Left ventricle myocardium inferior (tissue), 1 donor: Measurements from ENCODE around the gene GTF3C1. TPM values are rescaled to one million over a fixed set of nuclear protein-coding genes. Genes with fewer than 3 reads are reported as not detected.
A peak's percentile ranks its signal among the peaks of the same experiment; 100 is the strongest.

Source experiments
- DNase-seq: peaks from one replicate; pipeline ENCODE4 v3.0.0-alpha.2; 2020
- H3K27ac ChIP-seq: fragments of 200-600 bp; replicated peaks from 2 replicates; pipeline ENCODE4 v1.8.0; 2021
- H3K27me3 ChIP-seq: fragments of 200-600 bp; 2 replicates; pipeline ENCODE4 v1.8.0; 2021; ENCODE audit warnings: low read depth
- H3K36me3 ChIP-seq: fragments of 200-600 bp; 2 replicates; pipeline ENCODE4 v1.8.0; 2021
- H3K4me1 ChIP-seq: fragments of 200-600 bp; 2 replicates; pipeline ENCODE4 v1.8.0; 2021
- H3K4me3 ChIP-seq: fragments of 200-600 bp; 2 replicates; pipeline ENCODE4 v1.8.0; 2021; ENCODE audit warnings: mild to moderate bottlenecking, moderate library complexity
- H3K9me3 ChIP-seq: fragments of 200-600 bp; replicated peaks from 2 replicates; pipeline ENCODE4 v1.8.0; 2021
- intact Hi-C: fragments of 100-400 bp; cut with micrococcal nuclease; formaldehyde crosslinking; loops from one replicate; pipeline ENCODE4 v1.11.0; 2022
- total RNA-seq: library from RNA; stranded (reverse); fragmentation: NEBNext Ultra II Directional; extraction: Animal tissue kit (Norgen Biotek cat#: 25700); gene quantifications from one replicate; pipeline ENCODE4 v1.2.1, GENCODE V29; 2021
- TF ChIP-seq, protein P1 (sequence below): fragments of 200-600 bp; IDR thresholded peaks from 2 replicates; pipeline ENCODE4 v1.8.0; 2021; ENCODE audit warnings: antibody characterized with exemption, mild to moderate bottlenecking, borderline replicate concordance
- donor health status: DM: no; HTN: yes; CAD: no; lungs with severe emphysema.

GTF3C1 gene
- total RNA-seq, 1 donor from 2014 or later, result 46.9 TPM

DNA sequence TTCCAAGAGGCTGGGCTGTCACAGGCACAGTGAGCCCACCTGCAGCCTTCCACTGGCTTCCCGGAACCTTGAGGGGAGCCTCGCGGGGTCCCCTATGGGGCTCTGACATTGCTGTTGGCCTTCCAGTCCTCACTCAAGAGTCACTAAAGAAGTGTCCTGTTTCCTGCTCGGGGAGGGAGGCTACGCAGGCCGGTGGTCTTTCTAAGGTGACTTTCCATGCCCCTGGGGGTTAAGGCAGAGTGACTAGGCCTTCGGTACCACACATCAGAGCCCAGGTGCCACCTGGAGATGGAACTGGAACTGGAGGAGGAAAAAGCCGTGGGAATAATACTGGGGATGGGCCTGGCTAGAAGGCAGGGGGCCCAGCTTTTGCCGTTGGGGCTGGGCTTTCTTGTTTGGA, 75.7 kb downstream of the GTF3C1 start:
- intact Hi-C loops, result no loop called here
- no peaks in the 10 kb centered on the region for H3K27me3 ChIP-seq
- H3K9me3 ChIP-seq, result no peaks in the 10 kb centered on the region
- DNase-seq, result no peak
- TF ChIP-seq, protein P1, sequence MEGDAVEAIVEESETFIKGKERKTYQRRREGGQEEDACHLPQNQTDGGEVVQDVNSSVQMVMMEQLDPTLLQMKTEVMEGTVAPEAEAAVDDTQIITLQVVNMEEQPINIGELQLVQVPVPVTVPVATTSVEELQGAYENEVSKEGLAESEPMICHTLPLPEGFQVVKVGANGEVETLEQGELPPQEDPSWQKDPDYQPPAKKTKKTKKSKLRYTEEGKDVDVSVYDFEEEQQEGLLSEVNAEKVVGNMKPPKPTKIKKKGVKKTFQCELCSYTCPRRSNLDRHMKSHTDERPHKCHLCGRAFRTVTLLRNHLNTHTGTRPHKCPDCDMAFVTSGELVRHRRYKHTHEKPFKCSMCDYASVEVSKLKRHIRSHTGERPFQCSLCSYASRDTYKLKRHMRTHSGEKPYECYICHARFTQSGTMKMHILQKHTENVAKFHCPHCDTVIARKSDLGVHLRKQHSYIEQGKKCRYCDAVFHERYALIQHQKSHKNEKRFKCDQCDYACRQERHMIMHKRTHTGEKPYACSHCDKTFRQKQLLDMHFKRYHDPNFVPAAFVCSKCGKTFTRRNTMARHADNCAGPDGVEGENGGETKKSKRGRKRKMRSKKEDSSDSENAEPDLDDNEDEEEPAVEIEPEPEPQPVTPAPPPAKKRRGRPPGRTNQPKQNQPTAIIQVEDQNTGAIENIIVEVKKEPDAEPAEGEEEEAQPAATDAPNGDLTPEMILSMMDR, result no peak
- no peak overlapping the region for H3K4me3 ChIP-seq
- no peak overlapping the region for H3K27ac ChIP-seq
- peaks cover 12% of the 10 kb centered on the region for H3K4me1 ChIP-seq
- H3K36me3 ChIP-seq, result peaks cover 99% of the 10 kb centered on the region

DNA sequence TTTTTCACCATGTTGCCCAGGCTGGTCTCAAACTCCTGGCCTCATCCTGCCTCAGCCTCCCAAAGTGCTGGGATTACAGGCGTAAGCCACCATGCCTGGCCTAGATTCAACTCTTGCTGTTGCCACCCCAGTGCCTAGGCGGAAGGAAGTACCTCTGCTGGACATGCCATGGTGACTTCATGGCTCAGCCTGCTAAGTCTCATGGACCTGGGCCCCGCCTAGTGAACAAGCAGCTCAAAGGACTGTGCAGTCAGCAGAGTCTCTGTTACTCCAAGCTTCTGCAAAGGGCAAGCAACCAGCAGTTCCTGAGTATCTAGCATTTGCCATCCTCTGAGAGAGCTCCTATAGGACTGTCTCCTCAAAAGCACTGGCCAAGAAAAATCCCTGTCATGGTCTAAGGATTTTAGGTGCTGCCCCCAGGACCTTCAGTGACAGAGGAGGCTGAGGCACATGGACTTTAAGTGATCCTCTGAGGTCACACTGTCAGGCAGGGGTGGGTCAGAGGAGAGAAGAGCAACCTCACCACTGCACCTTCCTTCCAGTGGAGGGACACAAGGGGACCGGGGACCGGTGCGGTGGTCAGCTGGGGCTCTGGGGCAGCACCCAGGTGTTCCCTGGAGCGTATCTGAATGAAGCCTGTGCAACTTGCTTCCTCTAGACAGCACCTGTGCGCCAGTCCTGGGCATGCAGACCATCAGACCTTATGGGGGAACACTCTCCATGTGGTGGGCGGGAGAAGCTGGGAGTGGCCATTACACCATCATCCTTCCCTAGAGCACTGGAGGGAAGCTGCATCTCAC, 76.4 kb downstream of the GTF3C1 start:
- H3K9me3 ChIP-seq, result no peaks in the 10 kb centered on the region
- H3K27me3 ChIP-seq, result no peaks in the 10 kb centered on the region
- no peak for DNase-seq
- H3K4me1 ChIP-seq, result peaks cover 12% of the 10 kb centered on the region
- peaks cover 99% of the 10 kb centered on the region for H3K36me3 ChIP-seq
- H3K4me3 ChIP-seq, result no peak overlapping the region
- no peak overlapping the region for H3K27ac ChIP-seq
- intact Hi-C loops, result no loop called here
- TF ChIP-seq, protein P1, result no peak

DNA sequence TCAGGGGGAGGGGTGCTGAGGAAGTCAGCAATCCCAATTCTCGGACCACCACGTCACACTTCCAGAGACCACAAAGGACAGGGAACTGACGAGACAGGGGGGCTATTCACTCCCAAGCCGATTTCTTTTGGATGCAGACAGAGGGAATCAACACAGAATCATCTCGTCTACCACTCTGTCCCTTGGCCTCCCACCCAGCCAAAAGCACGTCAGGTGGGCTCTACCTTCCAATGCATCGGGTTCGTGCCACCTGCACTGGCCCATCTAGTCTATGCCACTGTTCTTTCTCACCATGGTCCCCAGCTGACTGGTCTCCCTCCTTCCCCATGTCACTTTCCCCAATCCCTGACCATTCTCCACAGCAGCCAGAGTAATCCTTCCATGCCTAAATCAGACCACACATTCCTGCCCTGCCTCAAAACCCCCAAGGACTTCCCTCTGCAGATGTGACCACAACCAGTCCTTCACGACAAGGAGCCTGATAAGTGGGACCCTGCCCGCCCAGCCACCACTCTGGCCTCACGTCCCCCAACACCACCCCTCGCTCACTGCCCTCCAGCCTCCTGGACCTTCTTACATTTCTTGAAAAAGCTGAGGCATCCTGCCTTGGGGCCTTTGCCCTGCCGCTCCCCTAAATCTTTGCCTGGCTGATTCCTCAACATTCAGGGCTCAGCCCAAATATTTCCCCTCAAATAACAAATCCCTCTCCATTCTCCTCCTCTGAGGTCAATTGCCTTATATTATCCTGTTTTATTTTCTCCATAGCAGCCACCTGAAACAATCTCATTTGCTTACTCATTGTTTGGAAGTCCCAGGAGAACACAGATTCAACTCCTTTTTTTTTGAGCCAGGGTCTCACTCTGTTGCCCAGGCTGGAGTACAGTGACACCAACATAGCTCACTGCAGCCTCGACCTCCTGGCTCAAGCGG, 77.4 kb downstream of the GTF3C1 start:
- H3K4me3 ChIP-seq, result no peak overlapping the region
- intact Hi-C loops, result no loop called here
- DNase-seq, result no peak
- H3K9me3 ChIP-seq, result no peaks in the 10 kb centered on the region
- TF ChIP-seq, protein P1, result no peak
- H3K27me3 ChIP-seq, result no peaks in the 10 kb centered on the region
- peaks cover 99% of the 10 kb centered on the region for H3K36me3 ChIP-seq
- peaks cover 12% of the 10 kb centered on the region for H3K4me1 ChIP-seq
- no peak overlapping the region for H3K27ac ChIP-seq

DNA sequence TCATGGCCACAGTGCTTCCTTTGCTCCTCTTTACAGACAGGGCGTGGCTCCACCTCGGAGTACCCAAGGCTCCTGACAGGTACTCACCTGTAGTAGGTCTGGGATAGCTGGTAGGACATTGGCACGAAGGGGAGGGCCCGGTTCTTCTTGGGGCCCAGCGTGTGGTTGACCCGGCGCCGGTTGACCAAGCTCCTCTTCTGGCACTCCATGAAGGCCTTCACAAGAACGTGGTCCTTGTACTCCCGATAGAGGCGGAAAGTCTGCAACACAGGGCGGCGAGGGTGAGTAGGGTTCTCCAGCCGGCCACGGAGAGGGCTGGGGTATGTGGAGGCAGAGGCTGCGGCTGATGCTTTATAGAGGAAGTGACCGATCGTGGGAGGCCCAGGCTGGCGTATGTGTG, 78.1 kb downstream of the GTF3C1 start:
- intact Hi-C loops, result no loop called here
- Histone ChIP-seq H3K27ac (no peak overlapping the region), H3K4me3 (no peak overlapping the region), H3K9me3 (no peaks in the 10 kb centered on the region), H3K27me3 (no peaks in the 10 kb centered on the region), H3K4me1 (peaks cover 12% of the 10 kb centered on the region), H3K36me3 (peaks cover 99% of the 10 kb centered on the region)
- no peak for DNase-seq
- TF ChIP-seq, protein P1, result no peak

DNA sequence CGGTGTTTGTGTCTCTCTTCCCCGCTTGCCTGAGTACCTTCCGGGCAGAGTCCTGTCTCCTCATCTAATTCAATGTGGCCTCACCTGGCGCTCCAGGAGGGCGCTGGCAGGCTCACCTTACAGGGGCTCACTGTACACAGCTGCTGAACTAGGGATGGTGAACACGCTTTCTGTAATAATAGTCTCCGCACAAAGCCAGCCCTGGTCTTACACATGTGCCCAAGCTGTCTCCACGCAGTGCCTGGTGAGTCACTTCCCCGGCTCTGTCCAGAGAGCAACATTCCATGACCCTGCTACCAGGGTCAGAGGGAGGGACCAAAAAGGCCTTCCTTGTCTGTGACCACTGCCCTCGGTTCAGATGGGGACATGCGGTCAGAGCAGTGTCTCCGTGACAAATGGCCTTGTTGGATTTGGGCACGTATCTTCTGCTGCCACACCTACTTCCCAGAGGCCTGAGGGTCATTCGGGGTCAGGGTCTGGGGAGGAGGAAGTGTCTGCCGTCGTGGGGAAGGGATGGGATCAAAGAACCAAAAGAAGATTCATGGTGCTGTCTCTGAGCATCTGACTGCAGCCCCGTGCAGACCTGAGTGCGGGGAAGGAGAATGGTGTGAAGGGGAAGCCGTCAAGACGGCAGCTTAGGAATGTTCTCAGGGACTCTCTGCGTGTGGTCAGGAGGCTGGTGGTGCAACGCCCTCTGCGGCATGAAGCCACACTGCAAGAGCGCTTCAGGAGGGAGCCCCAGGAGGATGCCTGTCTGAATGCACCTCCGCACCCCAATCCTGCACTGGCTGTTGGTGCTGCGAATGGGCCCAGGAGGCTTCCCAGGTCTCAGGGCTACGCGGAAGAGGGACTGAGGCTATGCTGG, 78.9 kb downstream of the GTF3C1 start:
- H3K4me3 ChIP-seq, result no peak overlapping the region
- intact Hi-C loops, result no loop called here
- peaks cover 99% of the 10 kb centered on the region for H3K36me3 ChIP-seq
- no peaks in the 10 kb centered on the region for H3K27me3 ChIP-seq
- H3K27ac ChIP-seq, result peak overlapping the region; percentile 50
- peaks cover 12% of the 10 kb centered on the region for H3K4me1 ChIP-seq
- TF ChIP-seq, protein P1, result no peak
- no peaks in the 10 kb centered on the region for H3K9me3 ChIP-seq
- no peak for DNase-seq
